Measurements from ENCODE around the gene AKNAD1. TPM values are rescaled to one million over a fixed set of nuclear protein-coding genes. Genes with fewer than 3 reads are reported as not detected.
A peak's percentile ranks its signal among the peaks of the same experiment; 100 is the strongest.

Gene AKNAD1
- total and polyA plus RNA-seq, 11 donors = 0.14 to 0.59 TPM; not detected in 9

- DNase-seq = no peak
- H3K36me3 ChIP-seq = no peaks in the 10 kb centered on the region
- no peaks in the 10 kb centered on the region for H3K27me3 ChIP-seq
- intact Hi-C loops (cut with DNase I) = no loop called here
- no peaks in the 10 kb centered on the region for H3K9me3 ChIP-seq
- no peak overlapping the region for H3K4me3 ChIP-seq
- H3K27ac ChIP-seq = no peak overlapping the region
- peaks cover 0 to 11% (median 0%) of the 10 kb centered on the region in 12 donors for H3K4me1 ChIP-seq
- WGBS, 4 donors = 97 to 99% (median 97%) methylated on average over 2 of the region's 2 CpGs
- no peak for ATAC-seq
- no peak for TF ChIP-seq POLR2A (IDR thresholded peaks at IDR 0.05)
- no peak for TF ChIP-seq CTCF (IDR thresholded peaks at IDR 0.05)
Observed at GRCh38 chr1:108882837-108883236, 25.9 kb upstream of the AKNAD1 start.

DNA sequence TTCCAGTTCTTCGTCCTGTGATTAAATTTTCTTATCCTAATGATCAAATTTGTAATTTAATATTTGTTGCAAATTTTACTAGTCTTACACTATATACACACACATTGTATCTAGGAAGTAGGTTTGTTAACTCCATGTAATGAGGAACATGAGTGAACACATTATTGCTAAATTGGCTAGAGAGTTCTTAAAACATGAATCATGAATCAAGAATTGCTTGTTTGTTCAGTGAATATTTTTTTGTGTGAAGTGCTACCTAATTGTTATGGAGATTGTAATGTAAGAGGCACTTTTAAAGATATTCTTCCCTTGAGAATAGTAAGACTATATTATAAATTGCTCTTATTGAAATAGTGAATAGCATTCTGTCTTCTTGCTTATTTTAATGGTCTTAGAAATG is 24.5 kb upstream of the AKNAD1 start:
- Histone ChIP-seq H3K4me1 (peaks cover 0 to 19% (median 1%) of the 10 kb centered on the region in 12 donors), H3K27me3 (no peaks in the 10 kb centered on the region), H3K36me3 (no peaks in the 10 kb centered on the region), H3K4me3 (no peak overlapping the region), H3K9me3 (no peaks in the 10 kb centered on the region), H3K27ac (no peak overlapping the region)
- no peak for TF ChIP-seq CTCF (IDR thresholded peaks at IDR 0.05)
- DNase-seq = no peak
- intact Hi-C loops (cut with DNase I) = no loop called here
- 95 to 100% (median 97%) methylated on average over 1 of the region's 1 CpG for WGBS, 4 donors
- no peak for ATAC-seq

GRCh38 chr1:108880850-108881249 is 24.0 kb upstream of the AKNAD1 start:
- Histone ChIP-seq H3K27ac (no peak overlapping the region), H3K4me1 (peaks cover 0 to 24% (median 4%) of the 10 kb centered on the region in 12 donors), H3K4me3 (no peak overlapping the region), H3K27me3 (no peaks in the 10 kb centered on the region), H3K9me3 (no peaks in the 10 kb centered on the region), H3K36me3 (no peaks in the 10 kb centered on the region)
- ATAC-seq (no peak), DNase-seq (no peak)
- TF ChIP-seq POLR2A (IDR thresholded peaks at IDR 0.05) = no peak
- TF ChIP-seq CTCF (IDR thresholded peaks at IDR 0.05) = no peak
- 86 to 95% (median 91%) methylated on average over 3 of the region's 3 CpGs for WGBS, 4 donors
- intact Hi-C loops (cut with DNase I) = no loop called here

DNA sequence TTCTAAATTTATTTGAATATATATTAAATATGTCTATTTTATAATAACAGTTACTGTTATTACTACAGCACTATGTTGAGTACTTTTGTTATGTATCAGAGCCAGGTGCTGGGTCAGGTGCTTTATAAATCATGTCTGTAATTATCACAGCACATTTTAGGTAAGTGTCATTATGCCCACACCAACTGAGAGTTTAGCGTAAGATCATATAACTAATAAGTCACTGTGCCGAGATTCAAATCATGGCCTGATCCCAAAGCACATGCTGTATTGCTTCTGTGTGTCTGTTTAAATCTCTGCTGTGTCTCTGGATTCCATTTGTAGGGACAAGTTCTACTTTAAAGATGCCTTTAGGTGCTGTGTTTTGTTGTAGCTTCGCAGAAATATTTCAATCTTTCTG is 21.8 kb upstream of the AKNAD1 start:
- WGBS, 4 donors = 80 to 82% (median 81%) methylated on average over 3 of the region's 3 CpGs
- Histone ChIP-seq H3K4me3 (no peak overlapping the region), H3K9me3 (no peaks in the 10 kb centered on the region), H3K27me3 (no peaks in the 10 kb centered on the region), H3K27ac (peak overlapping the region in 1 of 12 donors; percentile 85), H3K4me1 (peaks cover 0 to 24% (median 4%) of the 10 kb centered on the region in 12 donors), H3K36me3 (no peaks in the 10 kb centered on the region)
- TF ChIP-seq POLR2A (IDR thresholded peaks at IDR 0.05) (no peak), CTCF (IDR thresholded peaks at IDR 0.05) (no peak)
- intact Hi-C loops (cut with DNase I) = loop anchor here in 3 of 10 donors (5.0 kb wide), 3 partner anchors 46 to 131 kb away; partner anchors contain the start of gene STXBP3 (in 1 of the 3)
- DNase-seq (no peak), ATAC-seq (no peak)
